GM19025 (cell line): Measurements from ENCODE around the gene PIGU.
"Not testable (repeated sequence)": the region's sequence is repeated elsewhere in the genome, so short reads cannot be mapped to it uniquely, and the experiment has no call there.

Experiments used
- ATAC-seq: cut with Tn5 transposase; IDR thresholded peaks from one replicate; pipeline ENCODE4 v1.9.1; 2021; ENCODE audit warnings: mild to moderate bottlenecking, low read depth, moderate library complexity; ENCODE audit not compliant: unreplicated experiment

Gene PIGU

DNA sequence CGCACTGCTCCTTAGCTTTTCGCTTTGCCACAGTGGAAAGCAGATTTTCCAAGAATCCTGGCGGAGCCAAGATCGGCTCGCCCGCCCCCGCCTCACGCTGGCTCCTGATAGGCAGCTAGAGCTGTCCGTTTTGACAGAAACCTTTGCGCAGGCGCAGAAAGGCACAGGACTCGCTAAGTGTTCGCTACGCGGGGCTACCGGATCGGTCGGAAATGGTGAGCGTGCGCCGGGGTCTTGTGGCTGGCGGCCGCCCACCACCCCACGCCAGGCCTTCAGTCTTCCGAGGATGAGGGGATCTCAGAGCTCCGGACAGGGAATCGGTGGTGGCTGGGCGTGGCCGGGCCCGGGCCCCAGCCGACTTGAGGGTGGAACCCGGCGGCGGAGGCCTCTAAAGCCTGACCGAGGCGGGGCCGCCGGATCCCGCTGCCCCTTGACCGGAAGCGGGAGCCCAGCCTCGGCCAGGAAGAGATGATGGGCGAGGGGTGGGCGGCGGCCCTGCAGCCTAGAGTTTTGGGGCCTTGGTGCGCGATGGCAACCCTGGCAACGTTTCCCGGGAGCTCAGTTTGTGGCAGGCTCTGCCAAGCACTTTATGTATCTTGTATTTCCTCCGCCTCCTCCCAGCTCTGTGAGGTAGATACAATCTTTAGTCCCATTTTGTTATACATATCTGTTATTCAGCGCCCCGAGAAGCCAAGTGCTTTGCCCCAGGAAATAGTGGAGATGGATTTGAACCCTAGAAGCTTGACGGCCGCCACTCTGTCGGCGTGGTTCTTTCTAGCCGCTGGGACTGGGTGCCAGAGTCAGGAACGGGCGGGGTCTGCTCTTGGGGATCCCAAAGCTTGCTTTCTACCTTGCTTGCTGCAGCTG lies 160.4 kb downstream of the PIGU start, which contains the start of gene DYNLRB1:
TSS of gene DYNLRB1 (plus strand) at position 176 of the 867 bp plus-strand sequence. CDS start at position 213, 37 bp downstream.
- ATAC-seq = peak; percentile 66

DNA sequence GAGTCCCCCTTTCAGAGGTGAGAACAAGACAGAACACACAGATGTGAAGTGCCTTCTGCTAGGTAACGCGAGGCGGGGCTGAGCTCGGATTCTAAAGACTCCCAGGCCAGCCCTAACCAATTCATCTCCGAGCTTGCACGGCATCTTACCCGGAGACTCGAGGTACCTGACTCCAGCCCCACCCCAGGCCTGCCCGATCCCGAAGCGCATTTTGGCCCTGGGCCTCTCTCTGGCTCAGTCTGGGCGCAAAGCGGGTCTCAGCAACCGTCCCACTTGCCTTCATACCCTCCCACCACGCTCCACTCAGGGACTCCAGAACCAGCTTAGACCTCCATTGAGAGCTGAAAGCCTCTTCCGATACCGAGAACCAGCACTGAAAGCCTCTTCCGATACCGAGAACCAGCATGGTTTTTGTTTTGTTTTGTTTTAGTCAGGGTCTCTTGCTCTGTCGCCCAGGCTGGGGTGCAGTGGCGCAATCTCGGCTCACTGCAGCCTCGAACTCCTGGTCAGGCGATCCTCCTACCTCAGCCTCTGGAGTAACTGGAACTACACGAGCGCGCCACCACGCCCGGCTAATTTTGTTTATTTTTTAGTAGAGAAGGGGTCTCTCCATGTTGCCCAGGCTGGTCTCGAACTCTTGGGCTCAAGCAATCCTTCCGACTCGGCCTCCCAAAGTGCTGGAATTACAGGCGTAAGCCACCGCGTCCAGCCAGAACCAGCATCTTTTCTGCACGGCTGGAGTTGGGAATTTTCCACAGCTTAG lies 161.2 kb downstream of the PIGU start:
- peak; percentile 54 for ATAC-seq

DNA sequence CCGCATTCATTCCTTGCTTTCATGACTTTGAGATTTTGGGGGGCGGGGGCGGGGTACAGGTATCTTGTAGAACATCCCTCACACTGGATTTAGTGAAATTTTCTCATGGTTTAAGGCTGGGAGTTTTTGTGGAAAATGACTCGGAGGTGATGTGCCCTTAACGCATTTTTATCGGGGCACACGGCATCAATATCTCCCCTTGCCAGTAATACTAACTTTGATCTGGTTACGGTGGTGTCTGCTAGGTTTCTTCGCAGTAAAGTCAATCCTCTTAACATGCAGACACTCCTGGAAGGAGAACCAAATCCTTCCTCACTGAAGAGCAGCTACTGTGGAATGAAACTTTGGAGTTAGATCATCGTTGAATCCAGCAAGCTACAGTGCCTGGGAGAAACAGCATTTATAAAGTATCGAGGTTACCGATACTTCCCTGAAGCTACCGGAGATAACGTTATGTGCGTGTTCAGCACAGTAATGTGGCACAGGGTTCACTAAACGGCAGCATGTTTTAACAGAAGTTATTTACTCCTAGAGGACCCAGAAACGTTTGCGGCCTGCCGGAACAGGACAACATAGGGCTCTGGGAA lies 161.9 kb downstream of the PIGU start:
- ATAC-seq = no peak

DNA sequence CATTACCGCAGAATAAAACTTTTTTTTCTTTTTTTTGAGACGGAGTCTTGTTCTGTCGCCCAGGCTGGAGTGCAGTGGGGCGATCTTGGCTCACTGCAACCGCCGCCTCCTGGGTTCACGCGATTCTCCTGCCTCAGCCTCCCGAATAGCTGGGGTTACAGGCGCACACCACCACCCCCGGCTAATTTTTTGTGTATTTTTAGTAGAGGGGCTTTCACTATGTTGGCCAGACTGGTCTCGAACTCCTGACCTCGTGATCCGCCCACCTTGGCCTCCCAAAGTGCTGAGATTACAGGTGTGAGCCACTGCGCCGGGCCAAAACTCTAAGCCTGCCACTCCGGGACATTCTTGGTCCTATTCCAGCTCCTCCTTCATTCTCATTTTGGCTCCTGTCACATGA lies 162.9 kb downstream of the PIGU start:
- ATAC-seq = not testable (repeated sequence)

DNA sequence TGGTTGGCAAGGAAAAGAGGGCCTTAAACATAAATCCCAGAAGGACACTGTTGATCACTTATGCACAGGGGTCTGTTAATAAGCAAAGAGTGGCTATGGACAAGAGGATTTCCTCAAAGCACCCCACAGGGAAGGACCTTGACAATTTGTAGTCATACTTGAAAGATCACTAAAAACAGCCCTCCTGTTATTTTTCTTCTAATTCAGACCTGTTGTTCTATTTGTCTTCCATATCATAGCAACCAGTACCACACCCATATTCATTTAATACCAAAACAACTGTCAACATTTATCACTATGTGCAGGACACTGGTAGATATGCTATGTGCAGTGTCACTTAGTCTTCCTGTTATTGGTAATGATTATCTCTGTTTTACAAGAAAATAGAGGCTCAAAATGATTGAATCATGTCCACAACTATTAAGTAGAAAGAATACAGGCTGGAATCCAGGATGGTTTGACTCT lies 163.9 kb downstream of the PIGU start:
- no peak for ATAC-seq

DNA sequence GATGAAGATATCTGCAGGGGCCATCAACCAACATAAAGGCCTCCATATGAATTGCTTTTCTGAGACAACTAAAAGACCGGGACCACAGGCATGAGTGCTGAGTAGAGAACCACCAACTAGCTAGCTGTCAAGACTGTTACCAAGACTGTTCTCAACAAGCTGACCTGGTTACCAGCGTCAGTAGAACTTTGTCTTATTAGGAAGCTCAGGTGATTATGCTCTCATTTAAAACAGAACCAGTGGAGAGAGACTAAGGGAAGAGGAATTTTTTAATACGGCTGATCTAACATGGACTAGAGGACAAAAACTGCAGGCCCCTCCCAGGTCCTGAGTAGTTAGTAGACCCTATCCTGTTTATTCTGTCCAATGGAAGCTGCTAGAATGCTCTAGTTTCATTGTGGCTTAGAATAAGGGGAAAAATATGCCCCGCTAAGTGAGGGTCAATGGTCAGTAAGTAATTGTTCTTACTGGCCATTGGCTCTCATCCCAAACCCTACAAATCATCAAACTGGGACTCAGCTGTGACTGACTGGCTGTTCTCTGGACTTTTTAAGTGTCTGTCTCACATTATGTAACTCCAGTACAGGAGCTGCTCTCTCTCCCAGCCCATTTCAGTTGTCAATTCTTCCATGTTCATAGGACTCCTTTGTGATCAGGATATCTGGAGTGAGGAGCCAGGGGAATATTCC lies 164.5 kb downstream of the PIGU start:
- no peak for ATAC-seq

DNA sequence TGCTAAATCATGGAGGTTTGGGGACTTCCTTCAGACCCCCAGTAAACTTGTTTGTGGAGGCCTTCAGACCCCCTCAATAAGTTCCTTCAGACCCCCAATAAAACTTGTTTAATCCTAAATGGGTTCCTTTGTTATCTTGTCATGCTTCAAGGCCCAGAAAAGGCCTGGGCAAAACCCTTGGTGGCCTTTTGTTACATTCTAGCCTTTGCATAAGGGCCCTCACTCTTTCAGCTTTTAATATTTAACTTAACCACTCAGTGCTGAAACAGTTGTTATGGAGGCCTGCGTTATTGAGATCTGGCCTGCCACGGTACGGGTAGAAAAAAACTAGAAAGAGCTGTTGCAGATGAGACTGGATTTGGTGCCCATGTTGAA lies 165.0 kb downstream of the PIGU start:
- no peak for ATAC-seq

DNA sequence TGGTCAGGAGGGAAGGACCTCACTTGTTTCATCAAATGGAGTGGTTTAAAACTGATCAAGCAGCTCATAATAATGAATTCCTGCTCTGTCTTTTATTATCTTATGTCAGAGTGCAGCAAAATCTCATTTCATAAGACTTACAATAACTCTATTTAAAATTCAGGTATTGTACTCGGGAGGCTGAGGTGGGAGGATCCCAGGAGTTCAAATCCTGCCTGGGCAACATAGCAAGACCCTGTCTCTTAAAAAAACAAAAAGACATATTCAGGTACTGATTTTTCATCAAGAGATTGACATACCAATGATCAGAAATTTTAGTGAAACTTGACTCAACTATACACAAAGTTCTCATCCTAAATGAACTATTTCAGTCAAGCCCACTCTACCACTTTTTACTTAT lies 166.3 kb downstream of the PIGU start:
- ATAC-seq = no peak
